HG02763 (cell line): ENCODE data around the gene CSRP1.
"Not testable (repeated sequence)": the region's sequence is repeated elsewhere in the genome, so short reads cannot be mapped to it uniquely, and the experiment has no call there.

Experiments used
- ATAC-seq: cut with Tn5 transposase; IDR thresholded peaks from one replicate; pipeline ENCODE4 v1.9.1; 2021; ENCODE audit warnings: mild to moderate bottlenecking, moderate library complexity; ENCODE audit not compliant: unreplicated experiment

Gene CSRP1

GRCh38 chr1:201479201-201479730 lies 27.7 kb downstream of the CSRP1 start:
- ATAC-seq: no peak

GRCh38 chr1:201478666-201479065 lies 28.3 kb downstream of the CSRP1 start:
- not testable (repeated sequence) for ATAC-seq

- no peak for ATAC-seq
Measured at GRCh38 chr1:201476670-201477344, 30.1 kb downstream of the CSRP1 start.

- no peak for ATAC-seq
Measured at GRCh38 chr1:201475915-201476669, 30.8 kb downstream of the CSRP1 start.

- no peak for ATAC-seq
Measured at GRCh38 chr1:201475130-201475529, 31.8 kb downstream of the CSRP1 start.

GRCh38 chr1:201473296-201473695 lies 33.6 kb downstream of the CSRP1 start:
- no peak for ATAC-seq

GRCh38 chr1:201472321-201472720 lies 34.6 kb downstream of the CSRP1 start:
- not testable (repeated sequence) for ATAC-seq

GRCh38 chr1:201471772-201472171 lies 35.2 kb downstream of the CSRP1 start:
- ATAC-seq: no peak

GRCh38 chr1:201470581-201470980 lies 36.3 kb downstream of the CSRP1 start:
- no peak for ATAC-seq

- no peak for ATAC-seq
Measured at GRCh38 chr1:201469645-201470074, 37.3 kb downstream of the CSRP1 start.

- peak; percentile 74 for ATAC-seq
Measured at GRCh38 chr1:201468844-201469644, 37.9 kb downstream of the CSRP1 start, which contains the start of gene PHLDA3. Gene PHLDA3 (minus strand): TSS chr1:201469188. CDS start chr1:201468786, 402 bp downstream.

- no peak for ATAC-seq
Measured at GRCh38 chr1:201468501-201468843, 38.5 kb downstream of the CSRP1 start.

GRCh38 chr1:201466492-201466891 lies 40.4 kb downstream of the CSRP1 start:
- ATAC-seq: no peak

GRCh38 chr1:201465698-201466290 lies 41.1 kb downstream of the CSRP1 start:
- ATAC-seq: no peak

- no peak for ATAC-seq
Measured at GRCh38 chr1:201463071-201463552, 43.8 kb downstream of the CSRP1 start.

GRCh38 chr1:201461645-201462441 lies 45.1 kb downstream of the CSRP1 start:
- ATAC-seq: no peak

- no peak for ATAC-seq
Measured at GRCh38 chr1:201460814-201461644, 45.9 kb downstream of the CSRP1 start.

GRCh38 chr1:201459775-201460174 lies 47.1 kb downstream of the CSRP1 start:
- ATAC-seq: no peak

GRCh38 chr1:201459052-201459451 lies 47.9 kb downstream of the CSRP1 start:
- ATAC-seq: no peak
